NCI-H1930 (cell line): ENCODE results near the gene ECHS1.
"Not testable (repeated sequence)": the region's sequence is repeated elsewhere in the genome, so short reads cannot be mapped to it uniquely, and the experiment has no call there.

Experiments used
- DNase-seq, 2 experiments: peaks; one replicate each; lab custom pipeline; 2025; lab: John Stamatoyannopoulos, UW

Gene ECHS1

DNA sequence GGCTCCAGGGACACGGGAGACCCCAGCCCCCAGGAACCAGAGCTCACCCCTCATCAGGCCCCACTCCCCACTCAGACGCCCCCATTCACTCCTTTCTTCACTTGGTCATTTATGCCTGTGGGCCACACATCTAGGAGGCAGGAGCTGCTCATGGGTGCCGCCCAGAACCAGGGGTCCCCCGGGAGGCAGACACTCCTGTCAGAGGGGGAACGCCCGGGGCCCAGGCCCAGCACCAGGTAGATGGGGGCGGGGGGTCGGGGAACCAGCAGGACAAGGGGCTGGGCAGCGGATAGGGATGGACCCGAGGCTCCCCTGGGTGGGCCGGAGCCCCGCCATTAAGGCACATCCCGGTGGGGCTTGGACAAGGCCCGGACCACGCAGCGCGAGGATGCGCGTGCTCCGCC, 48.3 kb downstream of the ECHS1 start:
- no peak for DNase-seq

DNA sequence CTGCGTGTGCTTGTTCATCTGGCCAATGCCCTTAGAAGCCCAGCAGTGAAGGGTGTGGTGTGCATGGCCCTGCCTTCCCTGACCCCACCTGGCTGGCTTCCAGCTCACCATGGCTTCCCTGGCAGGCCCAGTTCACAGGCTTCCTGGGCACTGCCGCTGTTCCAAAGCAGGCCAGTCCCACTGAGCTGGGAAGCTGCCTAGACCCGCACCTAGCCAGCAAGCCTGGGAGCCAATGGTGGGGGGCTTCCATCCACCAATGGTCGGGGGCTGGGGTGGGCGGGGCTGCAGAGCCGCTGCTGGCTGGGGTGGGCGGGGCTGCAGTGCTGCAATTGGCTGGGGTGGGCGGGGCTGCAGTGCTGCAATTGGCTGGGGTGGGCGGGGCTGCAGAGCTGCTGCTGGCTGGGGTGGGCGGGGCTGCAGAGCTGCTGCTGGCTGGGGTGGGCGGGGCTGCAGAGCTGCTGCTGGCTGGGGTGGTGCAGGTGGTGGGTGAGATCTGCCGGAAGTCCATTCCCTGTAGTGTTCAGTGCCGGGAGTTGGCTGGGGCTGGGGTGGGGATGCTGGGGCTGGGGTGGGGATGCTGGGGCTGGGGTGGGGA, 48.9 kb downstream of the ECHS1 start:
- DNase-seq = no peak

DNA sequence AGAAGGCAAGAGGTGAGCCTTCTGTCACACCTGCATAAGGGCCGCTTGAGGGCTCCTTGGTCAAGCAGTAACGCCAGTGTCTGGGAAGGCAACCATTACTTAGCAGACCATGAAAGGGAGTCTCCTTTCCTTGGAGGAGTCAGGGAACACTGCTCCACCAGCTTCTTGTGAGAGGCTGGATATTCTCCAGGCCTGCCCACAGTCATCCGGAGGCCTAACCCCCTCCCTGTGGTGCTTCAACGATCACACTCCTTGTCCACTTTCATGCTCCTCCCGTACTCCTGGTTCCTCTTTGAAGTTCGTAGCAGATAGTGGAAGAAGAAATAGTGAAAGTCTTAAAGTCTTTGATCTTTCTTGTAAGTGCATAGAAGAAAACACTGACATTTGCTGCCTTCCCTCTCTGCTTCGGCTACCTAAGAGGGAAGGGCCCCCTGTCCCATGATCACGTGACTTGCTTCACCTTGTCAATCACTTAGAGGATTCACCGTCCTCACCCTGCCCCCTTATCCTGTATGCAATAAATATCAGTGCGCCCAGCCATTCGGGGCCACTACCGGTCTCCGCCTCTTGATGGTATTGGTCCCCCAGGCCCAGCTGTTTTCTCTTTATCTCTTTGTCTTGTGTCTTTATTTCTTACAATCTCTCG, 51.0 kb downstream of the ECHS1 start:
- not testable (repeated sequence) for DNase-seq

DNA sequence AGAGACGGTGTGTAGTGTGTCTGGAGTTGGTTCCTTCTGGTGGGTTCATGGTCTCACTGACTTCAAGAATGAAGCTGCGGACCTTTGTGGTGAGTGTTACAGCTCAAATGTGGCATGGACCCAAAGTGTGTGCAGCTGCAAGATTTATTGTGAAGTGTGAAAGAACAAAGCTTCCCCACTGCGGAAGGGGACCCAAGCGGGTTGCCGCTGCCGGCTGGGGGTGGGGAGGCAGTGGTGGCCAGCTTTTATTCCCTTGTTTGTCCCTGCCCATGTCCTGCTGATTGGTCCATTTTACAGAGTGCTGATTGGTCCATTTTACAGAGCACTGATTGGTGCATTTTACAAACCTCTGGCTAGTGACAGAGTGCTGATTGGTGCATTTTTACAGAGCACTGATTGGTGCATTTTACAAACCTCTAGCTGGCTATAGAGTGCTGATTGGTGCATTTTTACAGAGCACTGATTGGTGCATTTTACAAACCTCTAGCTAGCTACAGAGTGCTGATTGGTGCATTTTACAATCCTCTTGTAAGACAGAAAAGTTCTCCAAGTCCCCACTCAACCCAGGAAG, 52.2 kb downstream of the ECHS1 start:
- not testable (repeated sequence) for DNase-seq

DNA sequence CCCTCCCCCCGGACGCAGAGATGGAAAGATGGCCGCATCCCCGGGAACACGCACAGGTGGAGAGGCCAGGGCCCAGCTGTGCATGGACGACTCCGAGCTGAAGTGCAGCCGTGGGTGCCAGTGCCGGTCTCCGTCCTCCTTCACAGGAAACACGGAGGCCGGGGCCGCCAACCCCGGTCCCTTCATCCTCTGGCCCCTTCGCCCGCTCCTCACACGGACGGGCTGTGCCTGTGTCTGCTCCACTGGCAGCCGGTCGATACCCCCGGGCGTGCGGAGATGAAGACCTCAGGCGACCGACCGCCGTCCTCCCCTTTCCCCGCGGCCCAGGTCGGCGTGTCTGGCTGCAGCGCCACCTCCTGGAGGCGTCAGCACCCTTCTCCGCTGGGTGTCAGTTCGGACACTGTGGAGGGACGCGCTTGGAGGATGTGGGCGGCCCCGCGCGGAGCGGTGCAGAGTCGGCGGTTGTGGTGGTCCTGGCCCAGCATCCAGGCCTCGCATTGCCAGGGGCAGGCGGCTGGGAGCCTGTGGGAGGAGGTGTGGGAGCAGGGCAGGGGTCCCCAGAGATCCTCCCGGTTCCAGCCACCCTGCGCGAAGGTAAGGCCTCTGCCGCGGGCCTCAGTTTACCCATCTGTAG, 54.5 kb downstream of the ECHS1 start:
- peak; percentile 50 to 56 for DNase-seq

DNA sequence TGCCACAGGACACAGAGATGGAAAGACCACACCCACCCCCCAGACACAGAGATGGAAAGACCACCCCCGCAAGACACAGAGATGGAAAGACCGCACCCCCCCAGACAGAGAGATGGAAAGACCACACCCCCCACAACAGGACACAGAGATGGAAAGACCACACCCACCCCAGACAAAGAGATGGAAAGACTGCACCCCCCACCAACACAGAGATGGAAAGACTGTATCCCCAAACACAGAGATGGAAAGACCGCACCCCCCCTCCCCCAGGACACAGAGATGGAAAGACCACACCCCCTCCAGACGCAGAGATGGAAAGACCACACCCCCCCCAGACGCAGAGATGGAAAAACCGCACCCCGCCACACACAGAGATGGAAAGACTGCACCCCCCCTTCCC, 56.4 kb downstream of the ECHS1 start:
- DNase-seq = no peak

DNA sequence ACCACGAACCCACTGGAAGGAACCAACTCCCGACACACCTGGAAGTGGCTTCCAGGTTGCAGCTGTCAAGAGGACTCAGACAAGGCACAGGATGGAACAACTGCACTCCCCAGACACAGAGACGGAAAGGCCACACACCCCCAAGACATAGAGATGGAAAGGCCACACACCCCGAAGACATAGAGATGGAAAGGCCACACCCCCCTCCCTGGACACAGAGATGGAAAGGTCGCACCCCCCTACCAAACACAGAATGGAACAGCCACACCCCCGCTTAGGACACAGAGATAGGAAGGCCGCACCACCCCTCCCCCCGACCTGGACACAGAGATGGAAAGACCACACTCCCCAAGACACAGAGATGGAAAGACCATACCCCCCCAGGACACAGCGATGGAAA, 56.9 kb downstream of the ECHS1 start:
- DNase-seq = no peak

DNA sequence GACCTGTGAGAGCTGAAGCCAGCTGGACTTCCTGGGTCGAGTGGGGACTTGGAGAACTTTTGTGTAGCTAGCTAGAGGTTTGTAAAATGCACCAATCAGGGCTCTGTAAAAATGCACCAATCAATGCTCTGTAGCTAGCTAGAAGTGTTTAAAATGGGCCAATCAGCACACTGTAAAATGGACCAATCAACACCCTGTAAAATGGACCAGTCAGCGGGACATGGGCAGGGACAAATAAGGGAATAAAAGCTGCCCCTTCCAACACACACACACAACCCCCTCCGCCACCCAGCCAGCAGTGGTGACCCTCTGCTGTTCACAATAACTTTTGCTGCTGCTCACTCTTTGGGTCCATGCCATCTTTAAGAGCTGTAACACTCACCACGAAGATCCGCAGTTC, 57.3 kb downstream of the ECHS1 start:
- DNase-seq = no peak

DNA sequence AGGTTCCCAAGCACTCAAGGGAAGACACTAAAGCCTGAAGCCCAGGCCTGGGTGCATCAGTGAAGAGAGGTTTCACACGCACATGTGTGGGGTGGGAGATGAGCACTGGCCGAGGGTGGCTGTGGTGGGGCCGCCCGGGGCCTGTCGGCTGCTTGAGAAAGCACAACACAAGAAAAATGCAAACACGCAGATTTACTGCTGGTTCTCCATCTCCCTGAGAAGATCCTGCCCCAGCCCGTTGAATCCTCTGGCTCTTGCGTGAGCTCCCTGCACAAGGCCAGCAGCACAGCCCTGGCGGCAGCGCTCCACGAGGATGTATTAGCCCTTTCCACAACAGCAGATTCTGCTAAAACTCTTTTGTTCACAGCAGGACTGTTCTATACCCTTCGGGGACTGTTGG, 58.2 kb downstream of the ECHS1 start:
- no peak for DNase-seq

DNA sequence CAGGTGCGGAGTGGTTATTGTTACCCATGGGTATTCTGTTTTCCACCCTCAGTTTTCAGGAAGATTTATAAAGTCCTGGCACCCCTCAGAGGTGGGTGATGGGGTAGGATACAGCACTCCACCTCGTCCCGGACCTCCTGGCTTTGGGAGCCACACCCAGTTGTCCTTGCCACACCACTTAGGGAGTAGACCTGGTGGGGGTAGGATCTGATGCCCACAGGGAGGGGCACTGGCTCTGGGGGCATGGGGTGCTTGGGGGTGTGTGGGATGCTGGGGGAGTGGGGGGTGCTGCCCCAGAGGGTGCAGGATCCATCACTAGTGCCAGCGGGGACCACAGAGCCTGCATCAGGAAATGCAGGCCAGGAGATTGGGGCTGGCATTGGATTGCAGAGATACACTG, 60.0 kb downstream of the ECHS1 start:
- DNase-seq = no peak

DNA sequence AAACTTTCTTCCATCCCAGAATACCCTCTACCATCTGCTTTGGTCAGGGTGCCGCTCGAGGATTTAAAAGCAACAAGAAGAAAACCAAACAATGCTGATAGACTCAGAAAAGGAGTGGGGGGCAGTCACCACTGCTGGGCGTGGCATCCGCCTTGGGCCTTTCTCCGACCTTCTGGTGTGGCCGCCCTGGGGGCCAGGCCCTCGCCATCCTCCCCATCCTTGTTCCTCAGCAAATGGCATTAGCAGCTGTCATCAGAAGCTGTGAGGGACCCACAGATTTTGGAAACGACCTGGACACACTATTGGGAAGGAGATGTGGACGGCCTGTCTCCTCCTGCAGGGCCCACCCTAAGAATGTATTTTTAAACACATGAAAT, 60.4 kb downstream of the ECHS1 start:
- no peak for DNase-seq
